GM19438 (cell line): ENCODE data around the gene MOV10.
"Not testable (repeated sequence)": the region's sequence is repeated elsewhere in the genome, so short reads cannot be mapped to it uniquely, and the experiment has no call there.

Experiments used
- ATAC-seq: cut with Tn5 transposase; IDR thresholded peaks from one replicate; pipeline ENCODE4 v1.9.1; 2021; ENCODE audit warnings: low read depth; ENCODE audit not compliant: unreplicated experiment

Gene MOV10

GRCh38 chr1:112712191-112712590 lies 37.7 kb downstream of the MOV10 start:
- ATAC-seq: no peak

GRCh38 chr1:112712701-112713128 lies 38.3 kb downstream of the MOV10 start:
- ATAC-seq: no peak

GRCh38 chr1:112713466-112714312 lies 39.2 kb downstream of the MOV10 start:
- ATAC-seq: peak; percentile 34

- no peak for ATAC-seq
Observed at GRCh38 chr1:112714313-112715263, 40.1 kb downstream of the MOV10 start.

GRCh38 chr1:112715264-112716053 lies 41.0 kb downstream of the MOV10 start, which contains the start of gene PPM1J:
TSS of gene PPM1J (minus strand) at chr1:112715332. CDS start at chr1:112715301, 31 bp downstream.
- peak; percentile 72 for ATAC-seq

GRCh38 chr1:112716133-112716720 lies 41.8 kb downstream of the MOV10 start:
- ATAC-seq: peak; percentile 27

GRCh38 chr1:112717263-112717873 lies 42.9 kb downstream of the MOV10 start:
- ATAC-seq: no peak

GRCh38 chr1:112718691-112719418 lies 44.4 kb downstream of the MOV10 start:
- ATAC-seq: no peak

GRCh38 chr1:112719706-112720105 lies 45.2 kb downstream of the MOV10 start:
- no peak for ATAC-seq

- ATAC-seq: no peak
Observed at GRCh38 chr1:112720800-112721199, 46.3 kb downstream of the MOV10 start.

GRCh38 chr1:112721294-112721693 lies 46.8 kb downstream of the MOV10 start:
- ATAC-seq: not testable (repeated sequence)

- no peak for ATAC-seq
Observed at GRCh38 chr1:112721966-112722524, 47.6 kb downstream of the MOV10 start.

GRCh38 chr1:112722601-112723510 lies 48.4 kb downstream of the MOV10 start:
- ATAC-seq: no peak

GRCh38 chr1:112723511-112723839 lies 49.0 kb downstream of the MOV10 start:
- ATAC-seq: no peak

GRCh38 chr1:112724240-112724639 lies 49.8 kb downstream of the MOV10 start:
- ATAC-seq: not testable (repeated sequence)

- no peak for ATAC-seq
Observed at GRCh38 chr1:112727716-112728115, 53.3 kb downstream of the MOV10 start.

- not testable (repeated sequence) for ATAC-seq
Observed at GRCh38 chr1:112728306-112728971, 54.0 kb downstream of the MOV10 start.
